Hepatocyte (in vitro differentiated cells): Measurements from ENCODE around the gene ITGBL1. TPM values are rescaled to one million over a fixed set of nuclear protein-coding genes. Genes with fewer than 3 reads are reported as not detected.
A peak's percentile ranks its signal among the peaks of the same experiment; 100 is the strongest.

Experiments
- DNase-seq: peaks from one replicate; pipeline ENCODE4 v3.0.0-alpha.2; 2016; ENCODE audit warnings: low spot score
- H2AFZ ChIP-seq: fragments of 200-600 bp; sonication (generic); 2 replicates; pipeline ENCODE4 v1.6.0; 2016; ENCODE audit warnings: antibody characterized with exemption, mild to moderate bottlenecking
- H3K27ac ChIP-seq: fragments of 200-600 bp; sonication (generic); 2 replicates; pipeline ENCODE4 v1.5.1; 2016; ENCODE audit warnings: mild to moderate bottlenecking
- H3K27me3 ChIP-seq: fragments of 200-600 bp; sonication (generic); 2 replicates; pipeline ENCODE4 v1.6.1; 2016
- H3K36me3 ChIP-seq: fragments of 200-600 bp; sonication (generic); replicated peaks from 2 replicates; pipeline ENCODE4 v1.5.1; 2016; ENCODE audit warnings: low read depth; ENCODE audit not compliant: insufficient read depth
- H3K4me1 ChIP-seq: fragments of 200-600 bp; sonication (generic); 2 replicates; pipeline ENCODE4 v1.5.1; 2016; ENCODE audit warnings: mild to moderate bottlenecking, moderate library complexity; ENCODE audit not compliant: insufficient read depth
- H3K4me2 ChIP-seq: fragments of 200-600 bp; sonication (generic); 2 replicates; pipeline ENCODE4 v1.6.0; 2016
- H3K4me3 ChIP-seq: fragments of 200-600 bp; sonication (generic); 2 replicates; pipeline ENCODE4 v1.5.1; 2016; ENCODE audit warnings: mild to moderate bottlenecking
- H3K79me2 ChIP-seq: fragments of 200-600 bp; sonication (generic); 2 replicates; pipeline ENCODE4 v1.6.0; 2017; ENCODE audit warnings: mild to moderate bottlenecking
- H3K9me2 ChIP-seq: fragments of 200-600 bp; sonication (generic); replicated peaks from 2 replicates; pipeline ENCODE4 v1.6.0; 2017; ENCODE audit warnings: mild to moderate bottlenecking; ENCODE audit not compliant: insufficient read depth
- H3K9me3 ChIP-seq: fragments of 200-600 bp; sonication (generic); 2 replicates; pipeline ENCODE4 v1.5.1; 2016; ENCODE audit warnings: low read depth, mild to moderate bottlenecking
- H4K20me1 ChIP-seq: fragments of 200-600 bp; sonication (generic); 2 replicates; pipeline ENCODE4 v1.6.0; 2016; ENCODE audit warnings: mild to moderate bottlenecking; ENCODE audit not compliant: insufficient read depth, poor library complexity, severe bottlenecking
- EZH2 ChIP-seq: fragments of 200-600 bp; sonication (generic); IDR thresholded peaks from 2 replicates; pipeline ENCODE4 v1.6.1; 2016; ENCODE audit warnings: antibody characterized with exemption, mild to moderate bottlenecking, borderline replicate concordance
- EZH2phosphoT487 ChIP-seq: fragments of 200-600 bp; sonication (generic); IDR thresholded peaks from one replicate; pipeline ENCODE4 v1.6.1; 2018; ENCODE audit warnings: antibody characterized with exemption, mild to moderate bottlenecking, low read depth, moderate library complexity; ENCODE audit not compliant: unreplicated experiment, severe bottlenecking
- WGBS: methylation state at CpG from one replicate; pipeline ENCODE4 v1.1.6; 2016; ENCODE audit warnings: low lambda C conversion rate; ENCODE audit errors: missing lambda C conversion rate; 5-methylcytosine and 5-hydroxymethylcytosine counted together
- polyA plus RNA-seq: library from polyadenylated mRNA; unstranded; fragments of >200 nt; fragmentation: Nextera tagmentation; extraction: Ambion mirVana; gene quantifications from 2 replicates; pipeline ENCODE4 v1.2.1, GENCODE V29; 2016
- total RNA-seq: library from RNA; depleted of rRNA; stranded (reverse); fragments of >200 nt; gene quantifications from 2 replicates; pipeline ENCODE4 v1.2.3, GENCODE V29; 2014
- TF ChIP-seq, protein P1 (sequence below): fragments of 200-600 bp; sonication (generic); IDR thresholded peaks from 2 replicates; pipeline ENCODE4 v1.5.1; 2016; ENCODE audit warnings: antibody characterized with exemption, mild to moderate bottlenecking; ENCODE audit not compliant: poor library complexity

ITGBL1 gene
- total and polyA plus RNA-seq, 2 experiments from 2014 or later = 0.33 TPM; not detected in 1

GRCh38 chr13:101511766-101512165 is 59.3 kb downstream of the ITGBL1 start:
- Histone ChIP-seq H3K9me2 (no peaks in the 10 kb centered on the region), H3K27me3 (no peaks in the 10 kb centered on the region), H3K9me3 (no peaks in the 10 kb centered on the region), H3K4me2 (no peak overlapping the region), H3K4me3 (no peak overlapping the region), H2AFZ (no peak overlapping the region), H3K36me3 (no peaks in the 10 kb centered on the region), H3K4me1 (no peaks in the 10 kb centered on the region), H3K27ac (no peak overlapping the region), H3K79me2 (no peaks in the 10 kb centered on the region), H4K20me1 (no peaks in the 10 kb centered on the region)
- TF ChIP-seq EZH2 (no peak), EZH2phosphoT487 (no peak)
- TF ChIP-seq, protein P1, sequence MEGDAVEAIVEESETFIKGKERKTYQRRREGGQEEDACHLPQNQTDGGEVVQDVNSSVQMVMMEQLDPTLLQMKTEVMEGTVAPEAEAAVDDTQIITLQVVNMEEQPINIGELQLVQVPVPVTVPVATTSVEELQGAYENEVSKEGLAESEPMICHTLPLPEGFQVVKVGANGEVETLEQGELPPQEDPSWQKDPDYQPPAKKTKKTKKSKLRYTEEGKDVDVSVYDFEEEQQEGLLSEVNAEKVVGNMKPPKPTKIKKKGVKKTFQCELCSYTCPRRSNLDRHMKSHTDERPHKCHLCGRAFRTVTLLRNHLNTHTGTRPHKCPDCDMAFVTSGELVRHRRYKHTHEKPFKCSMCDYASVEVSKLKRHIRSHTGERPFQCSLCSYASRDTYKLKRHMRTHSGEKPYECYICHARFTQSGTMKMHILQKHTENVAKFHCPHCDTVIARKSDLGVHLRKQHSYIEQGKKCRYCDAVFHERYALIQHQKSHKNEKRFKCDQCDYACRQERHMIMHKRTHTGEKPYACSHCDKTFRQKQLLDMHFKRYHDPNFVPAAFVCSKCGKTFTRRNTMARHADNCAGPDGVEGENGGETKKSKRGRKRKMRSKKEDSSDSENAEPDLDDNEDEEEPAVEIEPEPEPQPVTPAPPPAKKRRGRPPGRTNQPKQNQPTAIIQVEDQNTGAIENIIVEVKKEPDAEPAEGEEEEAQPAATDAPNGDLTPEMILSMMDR = no peak
- DNase-seq = no peak
- WGBS = 90% methylated on average over 2 of the region's 2 CpGs

DNA sequence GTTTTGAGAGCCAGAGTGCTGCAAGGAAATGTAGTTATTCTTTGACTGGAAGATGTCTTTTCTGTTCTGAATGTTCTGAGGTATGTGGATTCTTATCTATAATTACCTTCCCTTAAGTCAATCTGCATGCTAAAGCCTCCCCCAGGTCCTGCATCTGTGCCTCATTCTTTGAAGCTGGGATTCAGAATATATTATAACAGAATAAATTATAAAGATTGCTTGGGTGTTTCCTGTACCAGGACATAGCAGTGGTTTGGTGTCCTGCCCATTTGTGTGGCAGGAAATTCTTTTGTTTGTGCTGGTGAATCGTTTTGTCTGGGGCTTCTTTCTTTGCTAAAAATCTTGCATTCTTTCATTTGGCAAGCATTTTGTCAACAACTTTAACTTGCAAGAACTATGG is 60.2 kb downstream of the ITGBL1 start:
- no peak overlapping the region for H2AFZ ChIP-seq

GRCh38 chr13:101514100-101514499 is 61.6 kb downstream of the ITGBL1 start:
- Histone ChIP-seq H3K4me2 (no peak overlapping the region), H3K4me3 (no peak overlapping the region), H3K4me1 (no peaks in the 10 kb centered on the region), H3K9me3 (no peaks in the 10 kb centered on the region), H3K27me3 (no peaks in the 10 kb centered on the region), H3K27ac (no peak overlapping the region), H3K36me3 (no peaks in the 10 kb centered on the region), H4K20me1 (no peaks in the 10 kb centered on the region), H2AFZ (no peak overlapping the region), H3K79me2 (no peaks in the 10 kb centered on the region), H3K9me2 (no peaks in the 10 kb centered on the region)
- no peak for TF ChIP-seq EZH2phosphoT487
- TF ChIP-seq, protein P1 = no peak
- TF ChIP-seq EZH2 = no peak
- WGBS = 39% methylated on average over 1 of the region's 1 CpG
- no peak for DNase-seq

More for the DNA sequence above, 60.2 kb downstream of the ITGBL1 start:
- no peak for DNase-seq
- no peaks in the 10 kb centered on the region for H3K27me3 ChIP-seq
- TF ChIP-seq EZH2 (no peak), EZH2phosphoT487 (no peak)
- no peaks in the 10 kb centered on the region for H3K9me2 ChIP-seq
- no peaks in the 10 kb centered on the region for H3K36me3 ChIP-seq
- H3K4me3 ChIP-seq = no peak overlapping the region
- no peaks in the 10 kb centered on the region for H4K20me1 ChIP-seq
- no peaks in the 10 kb centered on the region for H3K9me3 ChIP-seq
- H3K4me1 ChIP-seq = no peaks in the 10 kb centered on the region
- H3K79me2 ChIP-seq = no peaks in the 10 kb centered on the region
- no peak overlapping the region for H3K27ac ChIP-seq
- 35% methylated on average over 1 of the region's 1 CpG for WGBS
- no peak overlapping the region for H3K4me2 ChIP-seq

GRCh38 chr13:101514695-101515275 is 62.3 kb downstream of the ITGBL1 start:
- TF ChIP-seq, protein P1 = peak; percentile 65
- TF ChIP-seq EZH2phosphoT487 (no peak), EZH2 (no peak)
- DNase-seq = peak; percentile 71
- Histone ChIP-seq H3K9me2 (no peaks in the 10 kb centered on the region), H3K4me3 (no peak overlapping the region), H3K4me2 (no peak overlapping the region), H3K27me3 (no peaks in the 10 kb centered on the region), H4K20me1 (no peaks in the 10 kb centered on the region), H3K79me2 (no peaks in the 10 kb centered on the region), H3K9me3 (no peaks in the 10 kb centered on the region), H3K36me3 (no peaks in the 10 kb centered on the region), H3K27ac (no peak overlapping the region), H2AFZ (no peak overlapping the region), H3K4me1 (no peaks in the 10 kb centered on the region)
